Ishikawa (cell line): ENCODE data around the gene TBC1D19.

ENCODE experiments used
- CEBPB ChIP-seq: IDR thresholded peaks from 2 replicates; pipeline ENCODE4 v1.6.1; 2012
- EP300 ChIP-seq: IDR thresholded peaks from 2 replicates; pipeline ENCODE4 v1.6.1; 2012; ENCODE audit warnings: borderline replicate concordance
- FOXM1 ChIP-seq: IDR thresholded peaks from 2 replicates; pipeline ENCODE4 v1.6.1; 2012; ENCODE audit warnings: low read depth, borderline replicate concordance

DNA sequence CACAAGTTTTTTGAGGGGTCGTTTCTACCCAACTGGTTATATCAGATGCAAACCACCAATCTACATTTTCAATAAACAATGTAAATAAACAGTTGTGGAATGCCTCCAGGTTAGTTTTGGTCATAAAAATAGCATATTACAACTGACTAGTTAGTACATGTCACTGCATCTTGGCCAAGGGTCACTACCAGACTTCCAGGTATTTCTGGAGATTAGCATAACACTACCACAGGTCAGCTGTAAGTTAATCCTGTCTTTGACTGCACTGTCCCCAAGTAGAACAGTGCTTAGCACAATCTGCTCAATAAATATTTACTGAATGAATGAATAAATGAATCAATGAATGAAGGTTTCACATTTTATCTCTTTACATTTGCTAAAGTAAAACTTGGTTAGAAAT, 64.4 kb downstream of the TBC1D19 start:
- TF ChIP-seq CEBPB: no peak
- no peak for TF ChIP-seq FOXM1
- TF ChIP-seq EP300: no peak
